Heart right ventricle (tissue), 16 donors: Measurements from ENCODE around the gene CAMSAP1. TPM values are rescaled to one million over a fixed set of nuclear protein-coding genes. Genes with fewer than 3 reads are reported as not detected.
A peak's percentile ranks its signal among the peaks of the same experiment; 100 is the strongest.

Experiments
- ATAC-seq, 8 donors: fragments of 200-7000 bp; cut with Tn5 transposase; one replicate each; pipeline ENCODE4 v1.9.1; 2020; ENCODE audit warnings: mild to moderate bottlenecking in 8 of 8, moderate library complexity in 8 of 8, moderate number of reproducible peaks in 1 of 8
- DNase-seq, 2 donors: peaks; one replicate each; pipeline ENCODE4 v3.0.0-alpha.2; 2020
- H3K27ac ChIP-seq, 10 donors: fragments of 200-600 bp; sonication (generic) in 2 of 10; one replicate each; pipeline versions ENCODE4 v1.5.0 to v1.8.0; 2020 to 2022; ENCODE audit warnings: mild to moderate bottlenecking in 3 of 10
- H3K27me3 ChIP-seq, 7 donors: fragments of 200-600 bp; one replicate each; pipeline ENCODE4 v1.8.0; 2021 to 2022; ENCODE audit warnings: mild to moderate bottlenecking in 2 of 7
- H3K36me3 ChIP-seq, 9 donors: fragments of 200-600 bp; sonication (generic) in 1 of 9; one replicate each; pipeline versions ENCODE4 v1.5.0 to v1.8.0; 2020 to 2022; ENCODE audit warnings: mild to moderate bottlenecking in 2 of 9
- H3K4me1 ChIP-seq, 9 donors: fragments of 200-600 bp; sonication (generic) in 1 of 9; one replicate each; pipeline versions ENCODE4 v1.5.0 to v1.8.0; 2020 to 2022; ENCODE audit warnings: mild to moderate bottlenecking in 4 of 9
- H3K4me3 ChIP-seq, 10 donors: fragments of 200-600 bp; sonication (generic) in 2 of 10; one replicate each; pipeline versions ENCODE4 v1.5.0 to v1.8.0; 2020 to 2022; ENCODE audit warnings: mild to moderate bottlenecking in 7 of 10, moderate library complexity in 2 of 10
- H3K9me3 ChIP-seq, 11 donors: fragments of 200-600 bp in 10 of 11; sonication (generic) in 2 of 11; one replicate each; pipeline versions ENCODE4 v1.5.0 to v1.8.0; 2013 to 2022; ENCODE audit warnings: mild to moderate bottlenecking in 2 of 11, control low read depth in 1 of 11, moderate library complexity in 1 of 11
- CTCF ChIP-seq, 9 donors: fragments of 200-600 bp; sonication (generic) in 2 of 9; IDR thresholded peaks; one replicate each; pipeline versions ENCODE4 v1.5.0 to v1.8.0; 2021 to 2022; ENCODE audit warnings: antibody characterized with exemption in 9 of 9, mild to moderate bottlenecking in 5 of 9, moderate library complexity in 1 of 9
- WGBS, 2 donors: extraction: QIAGEN DNeasy Blood & Tissue Kit; methylation state at CpG; one replicate each; pipeline ENCODE4 v1.1.7; 2013; ENCODE audit warnings: inconsistent platforms in 1 of 2; 5-methylcytosine and 5-hydroxymethylcytosine counted together
- intact Hi-C, 10 donors: fragments of 100-400 bp; cut with DNase I; formaldehyde crosslinking; loops; one replicate each; pipeline versions ENCODE4 v1.11.1 to v1.14.2; 2022
- polyA plus RNA-seq, 2 donors: library from polyadenylated mRNA; stranded (reverse); fragments of 200-250 nt; gene quantifications; one replicate each; pipeline ENCODE4 v1.2.3, GENCODE V29; 2013
- total RNA-seq, 10 donors: library from RNA; stranded (reverse); fragmentation: NEBNext Ultra II Directional in 3 of 10; extraction: Animal tissue kit (Norgen Biotek cat#: 25700) in 3 of 10; gene quantifications; one replicate each; pipeline versions ENCODE4 v1.2.1 to v1.2.4, GENCODE V29; 2021 to 2023
- donor health status: Arrhythmogenic right ventricular cardiomyopathy.
- donor health status: ischemic (EF 13 %, LVEDD 7.1; RV severe dilation, severe dysfunction).
- donor health status: healthy with polysubstance abuse.
- donor health status: DM: no; HTN: yes; CAD: no.
- donor health status: DM: no; HTN: no; CAD: no.
- donor health status: ischemic (EF 25% LVEDD 6.9; RV normal size, moderate dysfunction).
- donor health status: ischemic (EF 25% LVEDD 5.7; RV mildly dilated, moderate dysfunction).
- donor health status: healthy.
- donor health status: DM: yes; HTN: yes; CAD: no.
- donor health status: Ischemic cardiomyopathy.
- donor health status: ischemic (EF 35%, LVEDD 5.7; RV mildly dilated, moderate dysfunction).
- donor health status: nonischemic (EF 11% LVEDD 7.7; RV severe dilation, severe dysfunction).
- donor health status: DM: yes; HTN: yes; CAD: no.
- donor health status: PGD.
- donor health status: ischemic (EF 29% LVEDD 5.4; RV normal size, mild dysfunction).
- donor health status: nonischemic (EF 23%, LVEDD 6.1; RV moderate dilation, normal function).

The CAMSAP1 gene
- total and polyA plus RNA-seq, 12 donors, result 6.7 to 25.0 (median 19.4) TPM

- TF ChIP-seq CTCF (IDR thresholded peaks at IDR 0.05), result no peak
- Histone ChIP-seq H3K4me1 (peaks cover 6 to 19% (median 11%) of the 10 kb centered on the region in 9 donors), H3K27ac (no peak overlapping the region), H3K9me3 (peaks cover 0 to 4% (median 0%) of the 10 kb centered on the region in 11 donors), H3K27me3 (peaks cover 0 to 6% (median 0%) of the 10 kb centered on the region in 7 donors), H3K4me3 (no peak overlapping the region), H3K36me3 (no peaks in the 10 kb centered on the region)
- DNase-seq, result no peak
- WGBS, 2 donors, result 71 to 72% methylated on average over 22 of the region's 22 CpGs
- intact Hi-C loops, result loop anchor here in 4 of 10 donors (5.0 to 10.0 kb wide), 3 partner anchors 58 to 328 kb away; no protein-coding TSS in a partner anchor
- ATAC-seq, result peak in 1 of 8 donors; percentile 23
Observed at GRCh38 chr9:135796784-135797485, 110.4 kb downstream of the CAMSAP1 start.

GRCh38 chr9:135795391-135795790 lies 112.0 kb downstream of the CAMSAP1 start:
- Histone ChIP-seq H3K27me3 (peaks cover 0 to 22% (median 0%) of the 10 kb centered on the region in 7 donors), H3K4me1 (peaks cover 6 to 19% (median 11%) of the 10 kb centered on the region in 9 donors), H3K36me3 (no peaks in the 10 kb centered on the region), H3K9me3 (no peaks in the 10 kb centered on the region), H3K4me3 (no peak overlapping the region), H3K27ac (no peak overlapping the region)
- intact Hi-C loops, result loop anchor here in 4 of 10 donors (5.0 to 10.0 kb wide), 3 partner anchors 59 to 329 kb away; no protein-coding TSS in a partner anchor
- DNase-seq (no peak), ATAC-seq (no peak)
- 86 to 89% methylated on average over 4 of the region's 4 CpGs for WGBS, 2 donors
- TF ChIP-seq CTCF (IDR thresholded peaks at IDR 0.05), result no peak

GRCh38 chr9:135794361-135794885 lies 112.9 kb downstream of the CAMSAP1 start:
- TF ChIP-seq CTCF (IDR thresholded peaks at IDR 0.05), result no peak
- Histone ChIP-seq H3K4me1 (peaks cover 6 to 19% (median 11%) of the 10 kb centered on the region in 9 donors), H3K27me3 (peaks cover 0 to 29% (median 0%) of the 10 kb centered on the region in 7 donors), H3K9me3 (no peaks in the 10 kb centered on the region), H3K27ac (no peak overlapping the region), H3K4me3 (no peak overlapping the region), H3K36me3 (no peaks in the 10 kb centered on the region)
- 89 to 90% methylated on average over 15 of the region's 15 CpGs for WGBS, 2 donors
- no peak for DNase-seq
- intact Hi-C loops, result loop anchor here in 3 of 10 donors (10.0 kb wide), 2 partner anchors 60 to 330 kb away; no protein-coding TSS in a partner anchor
- no peak for ATAC-seq

- no peak for ATAC-seq
- Histone ChIP-seq H3K27ac (no peak overlapping the region), H3K27me3 (peaks cover 0 to 29% (median 0%) of the 10 kb centered on the region in 7 donors), H3K4me1 (peaks cover 6 to 19% (median 11%) of the 10 kb centered on the region in 9 donors), H3K4me3 (no peak overlapping the region), H3K9me3 (no peaks in the 10 kb centered on the region), H3K36me3 (no peaks in the 10 kb centered on the region)
- intact Hi-C loops, result loop anchor here in 3 of 10 donors (10.0 kb wide), 2 partner anchors 61 to 331 kb away; no protein-coding TSS in a partner anchor
- TF ChIP-seq CTCF (IDR thresholded peaks at IDR 0.05), result no peak
- no peak for DNase-seq
- WGBS, 2 donors, result 79 to 80% methylated on average over 7 of the region's 7 CpGs
Observed at GRCh38 chr9:135794057-135794335, 113.3 kb downstream of the CAMSAP1 start.
